GM21723 (cell line): ENCODE measurements around the gene TMEM163.

Experiments
- ATAC-seq: cut with Tn5 transposase; IDR thresholded peaks from one replicate; pipeline ENCODE4 v1.9.1; 2021; ENCODE audit warnings: mild to moderate bottlenecking, moderate library complexity; ENCODE audit not compliant: unreplicated experiment

TMEM163 gene

GRCh38 chr2:134461511-134461910 lies 257.3 kb downstream of the TMEM163 start:
- no peak for ATAC-seq

GRCh38 chr2:134460583-134460998 lies 258.2 kb downstream of the TMEM163 start:
- ATAC-seq, result peak; percentile 86

- ATAC-seq, result no peak
Measured at GRCh38 chr2:134459706-134460406, 258.9 kb downstream of the TMEM163 start.

- ATAC-seq, result no peak
Measured at GRCh38 chr2:134458950-134459349, 259.9 kb downstream of the TMEM163 start.

- no peak for ATAC-seq
Measured at GRCh38 chr2:134458473-134458853, 260.3 kb downstream of the TMEM163 start.

GRCh38 chr2:134457765-134458472 lies 260.9 kb downstream of the TMEM163 start:
- no peak for ATAC-seq

GRCh38 chr2:134457353-134457752 lies 261.4 kb downstream of the TMEM163 start:
- no peak for ATAC-seq

- ATAC-seq, result no peak
Measured at GRCh38 chr2:134455426-134455825, 263.4 kb downstream of the TMEM163 start.

- no peak for ATAC-seq
Measured at GRCh38 chr2:134454931-134455330, 263.9 kb downstream of the TMEM163 start.

GRCh38 chr2:134454426-134454825 lies 264.4 kb downstream of the TMEM163 start:
- ATAC-seq, result no peak

- ATAC-seq, result no peak
Measured at GRCh38 chr2:134453973-134454372, 264.8 kb downstream of the TMEM163 start.

GRCh38 chr2:134453476-134453875 lies 265.3 kb downstream of the TMEM163 start:
- ATAC-seq, result no peak

GRCh38 chr2:134452042-134452733 lies 266.6 kb downstream of the TMEM163 start:
- no peak for ATAC-seq

- ATAC-seq, result no peak
Measured at GRCh38 chr2:134451347-134451630, 267.5 kb downstream of the TMEM163 start.

- ATAC-seq, result no peak
Measured at GRCh38 chr2:134449751-134450513, 268.9 kb downstream of the TMEM163 start.

- ATAC-seq, result no peak
Measured at GRCh38 chr2:134449157-134449556, 269.6 kb downstream of the TMEM163 start.

GRCh38 chr2:134448650-134449049 lies 270.1 kb downstream of the TMEM163 start:
- no peak for ATAC-seq

- no peak for ATAC-seq
Measured at GRCh38 chr2:134447669-134448068, 271.1 kb downstream of the TMEM163 start.

GRCh38 chr2:134446383-134447017 lies 272.3 kb downstream of the TMEM163 start:
- no peak for ATAC-seq

GRCh38 chr2:134445985-134446382 lies 272.8 kb downstream of the TMEM163 start:
- ATAC-seq, result no peak

GRCh38 chr2:134445116-134445515 lies 273.7 kb downstream of the TMEM163 start:
- no peak for ATAC-seq
